Liver (tissue), 9 donors: ENCODE data around the gene CNOT10. TPM values are rescaled to one million over a fixed set of nuclear protein-coding genes. Genes with fewer than 3 reads are reported as not detected.

Experiments
- DNase-seq: peaks from one replicate; pipeline ENCODE4 v3.0.0-alpha.2; 2017; ENCODE audit warnings: low spot score
- H3K27ac ChIP-seq, 2 donors: one replicate each; pipeline ENCODE4 v1.7.0; 2013; ENCODE audit warnings: inconsistent platforms in 2 of 2, low read length in 2 of 2, control low read depth in 1 of 2, low read depth in 1 of 2, mild to moderate bottlenecking in 1 of 2
- H3K27me3 ChIP-seq, 4 donors: one replicate each; pipeline versions ENCODE4 v1.6.1 to v1.7.0; 2013; ENCODE audit warnings: low read length in 3 of 4, inconsistent platforms in 1 of 4, mild to moderate bottlenecking in 1 of 4, moderate library complexity in 1 of 4; ENCODE audit not compliant: control insufficient read depth in 4 of 4, insufficient read depth in 4 of 4
- H3K36me3 ChIP-seq, 4 donors: one replicate each; pipeline versions ENCODE4 v1.6.1 to v1.7.0; 2013; ENCODE audit warnings: low read length in 3 of 4, mild to moderate bottlenecking in 3 of 4, low read depth in 1 of 4, moderate library complexity in 1 of 4; ENCODE audit not compliant: control insufficient read depth in 4 of 4, insufficient read depth in 3 of 4
- H3K4me1 ChIP-seq, 4 donors: one replicate each; pipeline versions ENCODE4 v1.6.1 to v1.7.0; 2013; ENCODE audit warnings: low read length in 3 of 4, mild to moderate bottlenecking in 3 of 4, moderate library complexity in 1 of 4; ENCODE audit not compliant: control insufficient read depth in 4 of 4, insufficient read depth in 4 of 4
- H3K4me3 ChIP-seq, 3 donors: one replicate each; pipeline versions ENCODE4 v1.6.1 to v1.7.0; 2013; ENCODE audit warnings: low read length in 3 of 3, control low read depth in 1 of 3, low read depth in 1 of 3, mild to moderate bottlenecking in 1 of 3
- H3K9ac ChIP-seq, 2 donors: one replicate each; pipeline ENCODE4 v1.7.0; 2013; ENCODE audit warnings: low read length in 2 of 2, mild to moderate bottlenecking in 2 of 2, moderate library complexity in 2 of 2, control low read depth in 1 of 2, low read depth in 1 of 2
- H3K9me3 ChIP-seq, 4 donors: one replicate each; pipeline versions ENCODE4 v1.6.1 to v1.7.0; 2013; ENCODE audit warnings: low read length in 3 of 4; ENCODE audit not compliant: control insufficient read depth in 4 of 4
- ATF3 ChIP-seq: IDR thresholded peaks from 2 replicates; pipeline ENCODE4 v1.6.1; 2016; ENCODE audit warnings: antibody characterized with exemption
- CTCF ChIP-seq: fragments of 150-350 bp; IDR thresholded peaks from 2 replicates; pipeline ENCODE4 v1.5.1; 2017; ENCODE audit warnings: improper control_type of control experiment, low read depth, low read length; ENCODE audit not compliant: missing input control
- EGR1 ChIP-seq, 2 donors: IDR thresholded peaks; 2 replicates each; pipeline ENCODE4 v1.6.1; 2016 to 2018; ENCODE audit warnings: antibody characterized with exemption in 2 of 2, low read depth in 2 of 2
- FOXA1 ChIP-seq: IDR thresholded peaks from 2 replicates; pipeline ENCODE4 v1.6.1; 2016; ENCODE audit warnings: antibody characterized with exemption
- FOXA2 ChIP-seq: IDR thresholded peaks from 2 replicates; pipeline ENCODE4 v1.6.1; 2016; ENCODE audit warnings: antibody characterized with exemption
- GABPA ChIP-seq, 2 donors: IDR thresholded peaks in 1 of 2; conservative IDR thresholded peaks in 1 of 2; 2 replicates each; pipeline ENCODE4 v1.6.1; 2016; ENCODE audit warnings: antibody characterized with exemption in 2 of 2, mild to moderate bottlenecking in 1 of 2, moderate library complexity in 1 of 2
- HNF4A ChIP-seq, 2 donors: conservative IDR thresholded peaks; 2 replicates each; pipeline ENCODE4 v1.6.1; 2016; ENCODE audit warnings: antibody characterized with exemption in 2 of 2, mild to moderate bottlenecking in 2 of 2
- HNF4G ChIP-seq: IDR thresholded peaks from 2 replicates; pipeline ENCODE4 v1.6.1; 2016; ENCODE audit warnings: antibody characterized with exemption
- JUND ChIP-seq, 2 donors: IDR thresholded peaks; 2 replicates each; pipeline ENCODE4 v1.6.1; 2016; ENCODE audit warnings: antibody characterized with exemption in 2 of 2
- MAX ChIP-seq: IDR thresholded peaks from 2 replicates; pipeline ENCODE4 v1.6.1; 2016; ENCODE audit warnings: antibody characterized with exemption
- NR2F2 ChIP-seq: IDR thresholded peaks from 2 replicates; pipeline ENCODE4 v1.6.1; 2016; ENCODE audit warnings: antibody characterized with exemption
- RAD21 ChIP-seq, 2 donors: IDR thresholded peaks; 2 replicates each; pipeline ENCODE4 v1.6.1; 2016; ENCODE audit warnings: antibody characterized with exemption in 2 of 2, mild to moderate bottlenecking in 2 of 2
- SP1 ChIP-seq: IDR thresholded peaks from 2 replicates; pipeline ENCODE4 v1.6.1; 2018; ENCODE audit warnings: antibody characterized with exemption, mild to moderate bottlenecking
- TAF1 ChIP-seq: conservative IDR thresholded peaks from 2 replicates; pipeline ENCODE4 v1.6.1; 2016; ENCODE audit warnings: antibody characterized with exemption, mild to moderate bottlenecking
- YY1 ChIP-seq: IDR thresholded peaks from 2 replicates; pipeline ENCODE4 v1.6.1; 2016; ENCODE audit warnings: antibody characterized with exemption, mild to moderate bottlenecking
- ZBTB33 ChIP-seq: IDR thresholded peaks from 2 replicates; pipeline ENCODE4 v1.6.1; 2016; ENCODE audit warnings: antibody characterized with exemption
- WGBS: extraction: QIAGEN DNeasy Blood & Tissue Kit; methylation state at CpG from one replicate; pipeline ENCODE4 v1.1.7; 2013; 5-methylcytosine and 5-hydroxymethylcytosine counted together
- polyA plus RNA-seq, 2 donors: library from polyadenylated mRNA; stranded (reverse) in 1 of 2; unstranded in 1 of 2; fragments of 200-250 nt in 1 of 2; fragments of >200 nt in 1 of 2; fragmentation: Nextera tagmentation in 1 of 2; extraction: Ambion mirVana in 1 of 2; gene quantifications; one replicate each; pipeline versions ENCODE4 v1.2.1 to v1.2.3, GENCODE V29; 2013 to 2015
- total RNA-seq, 2 donors: library from RNA; depleted of rRNA; stranded (reverse); fragments of >200 nt; gene quantifications; one replicate each; pipeline ENCODE4 v1.2.3, GENCODE V29; 2014
- TF ChIP-seq, protein P1 (sequence below): IDR thresholded peaks from 2 replicates; pipeline ENCODE4 v1.6.1; 2016; ENCODE audit warnings: antibody characterized with exemption, mild to moderate bottlenecking
- donor health status: healthy.
- donor health status: healthy.
- donor health status: healthy.
- donor health status: healthy.
- donor health status: healthy.

CNOT10 gene
- total and polyA plus RNA-seq, 4 donors, result 6.7 to 19.6 (median 11.1) TPM

- Histone ChIP-seq H3K27me3 (peaks cover 2 to 33% (median 21%) of the 10 kb centered on the region in 4 donors), H3K4me3 (no peak overlapping the region), H3K36me3 (no peaks in the 10 kb centered on the region), H3K4me1 (peaks cover 16 to 30% (median 21%) of the 10 kb centered on the region in 4 donors), H3K9ac (no peak overlapping the region), H3K27ac (no peak overlapping the region), H3K9me3 (peaks cover 0 to 15% (median 0%) of the 10 kb centered on the region in 4 donors)
- no peak for DNase-seq
- TF ChIP-seq CTCF, result no peak
- TF ChIP-seq ZBTB33, result no peak
- TF ChIP-seq JUND (IDR thresholded peaks at IDR 0.05), result no peak
- TF ChIP-seq, protein P1, sequence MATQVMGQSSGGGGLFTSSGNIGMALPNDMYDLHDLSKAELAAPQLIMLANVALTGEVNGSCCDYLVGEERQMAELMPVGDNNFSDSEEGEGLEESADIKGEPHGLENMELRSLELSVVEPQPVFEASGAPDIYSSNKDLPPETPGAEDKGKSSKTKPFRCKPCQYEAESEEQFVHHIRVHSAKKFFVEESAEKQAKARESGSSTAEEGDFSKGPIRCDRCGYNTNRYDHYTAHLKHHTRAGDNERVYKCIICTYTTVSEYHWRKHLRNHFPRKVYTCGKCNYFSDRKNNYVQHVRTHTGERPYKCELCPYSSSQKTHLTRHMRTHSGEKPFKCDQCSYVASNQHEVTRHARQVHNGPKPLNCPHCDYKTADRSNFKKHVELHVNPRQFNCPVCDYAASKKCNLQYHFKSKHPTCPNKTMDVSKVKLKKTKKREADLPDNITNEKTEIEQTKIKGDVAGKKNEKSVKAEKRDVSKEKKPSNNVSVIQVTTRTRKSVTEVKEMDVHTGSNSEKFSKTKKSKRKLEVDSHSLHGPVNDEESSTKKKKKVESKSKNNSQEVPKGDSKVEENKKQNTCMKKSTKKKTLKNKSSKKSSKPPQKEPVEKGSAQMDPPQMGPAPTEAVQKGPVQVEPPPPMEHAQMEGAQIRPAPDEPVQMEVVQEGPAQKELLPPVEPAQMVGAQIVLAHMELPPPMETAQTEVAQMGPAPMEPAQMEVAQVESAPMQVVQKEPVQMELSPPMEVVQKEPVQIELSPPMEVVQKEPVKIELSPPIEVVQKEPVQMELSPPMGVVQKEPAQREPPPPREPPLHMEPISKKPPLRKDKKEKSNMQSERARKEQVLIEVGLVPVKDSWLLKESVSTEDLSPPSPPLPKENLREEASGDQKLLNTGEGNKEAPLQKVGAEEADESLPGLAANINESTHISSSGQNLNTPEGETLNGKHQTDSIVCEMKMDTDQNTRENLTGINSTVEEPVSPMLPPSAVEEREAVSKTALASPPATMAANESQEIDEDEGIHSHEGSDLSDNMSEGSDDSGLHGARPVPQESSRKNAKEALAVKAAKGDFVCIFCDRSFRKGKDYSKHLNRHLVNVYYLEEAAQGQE, result no peak
- TF ChIP-seq FOXA2, result no peak
- no peak for TF ChIP-seq ATF3
- TF ChIP-seq SP1, result no peak
- TF ChIP-seq HNF4G, result no peak
- no peak for TF ChIP-seq NR2F2
- TF ChIP-seq HNF4A (conservative IDR thresholded peaks at IDR 0.05), result no peak
- no peak for TF ChIP-seq RAD21 (IDR thresholded peaks at IDR 0.05)
- TF ChIP-seq EGR1 (IDR thresholded peaks at IDR 0.05; ENCODE audit: low read depth in 2 of 2), result no peak
- WGBS, result 38% methylated on average over 41 of the region's 41 CpGs
Measured at GRCh38 chr3:32819551-32820348, 134.8 kb downstream of the CNOT10 start.

DNA sequence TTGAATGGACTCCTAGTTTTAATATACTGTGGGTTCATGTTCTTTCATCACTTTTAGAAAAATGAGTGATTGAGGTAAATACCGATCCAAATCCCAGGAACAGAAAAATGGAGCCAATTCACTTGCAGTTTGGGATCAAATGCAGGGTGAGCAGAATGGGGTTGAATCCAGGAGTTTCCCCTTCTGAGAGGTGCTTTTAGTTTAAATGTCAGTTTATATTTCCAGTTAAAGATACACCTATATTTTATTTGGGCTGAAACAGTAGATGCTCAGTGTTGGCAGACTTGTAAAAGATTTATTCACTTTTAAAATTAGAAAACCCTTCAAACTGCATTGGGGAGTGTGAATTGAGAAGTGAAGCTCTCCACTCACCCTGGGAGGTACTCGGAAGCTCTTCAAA, 135.4 kb downstream of the CNOT10 start:
- H3K4me1 ChIP-seq, result peaks cover 16 to 30% (median 21%) of the 10 kb centered on the region in 4 donors
- H3K27me3 ChIP-seq, result peaks cover 2 to 33% (median 21%) of the 10 kb centered on the region in 4 donors
- H3K9ac ChIP-seq, result no peak overlapping the region
- DNase-seq, result no peak
- no peak overlapping the region for H3K4me3 ChIP-seq
- H3K36me3 ChIP-seq, result no peaks in the 10 kb centered on the region
- peaks cover 0 to 15% (median 0%) of the 10 kb centered on the region in 4 donors for H3K9me3 ChIP-seq
- 69% methylated on average over 2 of the region's 2 CpGs for WGBS
- no peak overlapping the region for H3K27ac ChIP-seq
- TF ChIP-seq TAF1, result no peak
- TF ChIP-seq, protein P1, result no peak
- no peak for TF ChIP-seq EGR1 (IDR thresholded peaks at IDR 0.05; ENCODE audit: low read depth in 2 of 2)
- TF ChIP-seq SP1, result no peak
- TF ChIP-seq ATF3, result no peak
- no peak for TF ChIP-seq MAX
- no peak for TF ChIP-seq FOXA1
- no peak for TF ChIP-seq NR2F2
- no peak for TF ChIP-seq ZBTB33
- TF ChIP-seq GABPA (IDR thresholded peaks at IDR 0.05 in 1 of 2, conservative IDR thresholded peaks at IDR 0.05 in 1 of 2), result no peak
- TF ChIP-seq YY1, result no peak
- TF ChIP-seq HNF4G, result no peak
